GM21447 (cell line): ENCODE data around the gene HSD11B2.

Experiments
- ATAC-seq: cut with Tn5 transposase; IDR thresholded peaks from one replicate; pipeline ENCODE4 v1.9.1; 2021; ENCODE audit not compliant: unreplicated experiment

Gene HSD11B2

GRCh38 chr16:67431775-67432505 lies 1.0 kb downstream of the HSD11B2 start:
- no peak for ATAC-seq

- no peak for ATAC-seq
These were observed 1.6 kb downstream of the HSD11B2 start for GRCh38 chr16:67432506-67432890.

DNA sequence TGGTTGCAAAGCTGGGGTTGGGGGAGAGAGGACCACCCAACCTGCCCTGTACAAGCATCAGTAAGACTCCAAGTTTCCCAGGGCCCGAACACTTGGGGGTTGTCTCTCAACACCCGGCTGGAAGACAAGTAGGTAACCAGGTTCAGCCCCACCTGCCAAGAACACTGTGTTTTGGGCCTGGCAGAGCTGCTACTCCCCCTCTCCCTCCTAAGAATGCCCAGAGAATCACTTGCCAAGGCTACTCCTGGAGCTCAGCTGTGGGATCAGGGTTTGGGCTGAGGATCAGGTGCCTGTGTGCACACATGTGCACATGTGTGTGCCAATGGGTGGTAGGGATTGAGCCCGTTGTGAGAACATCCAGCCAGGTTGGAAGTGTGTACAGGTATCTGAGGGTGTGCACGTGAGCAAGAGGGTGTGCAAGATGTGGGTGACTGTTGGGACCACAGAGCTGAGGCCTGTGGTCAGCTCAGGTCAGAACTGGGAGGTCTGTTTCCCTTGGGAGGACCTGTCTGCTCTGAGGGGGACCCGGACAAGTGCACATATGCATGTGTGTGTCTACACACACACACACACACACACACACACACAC lies 2.3 kb downstream of the HSD11B2 start:
- no peak for ATAC-seq

DNA sequence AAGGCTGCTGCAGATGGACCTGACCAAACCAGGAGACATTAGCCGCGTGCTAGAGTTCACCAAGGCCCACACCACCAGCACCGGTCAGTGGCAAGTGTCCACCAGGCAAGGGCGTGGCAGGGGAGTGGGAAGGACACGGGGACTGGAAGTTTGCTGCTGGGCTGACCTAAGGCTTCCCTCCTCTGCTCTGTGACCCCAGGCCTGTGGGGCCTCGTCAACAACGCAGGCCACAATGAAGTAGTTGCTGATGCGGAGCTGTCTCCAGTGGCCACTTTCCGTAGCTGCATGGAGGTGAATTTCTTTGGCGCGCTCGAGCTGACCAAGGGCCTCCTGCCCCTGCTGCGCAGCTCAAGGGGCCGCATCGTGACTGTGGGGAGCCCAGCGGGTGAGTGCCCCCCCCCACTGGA lies 4.8 kb downstream of the HSD11B2 start:
- ATAC-seq: no peak

DNA sequence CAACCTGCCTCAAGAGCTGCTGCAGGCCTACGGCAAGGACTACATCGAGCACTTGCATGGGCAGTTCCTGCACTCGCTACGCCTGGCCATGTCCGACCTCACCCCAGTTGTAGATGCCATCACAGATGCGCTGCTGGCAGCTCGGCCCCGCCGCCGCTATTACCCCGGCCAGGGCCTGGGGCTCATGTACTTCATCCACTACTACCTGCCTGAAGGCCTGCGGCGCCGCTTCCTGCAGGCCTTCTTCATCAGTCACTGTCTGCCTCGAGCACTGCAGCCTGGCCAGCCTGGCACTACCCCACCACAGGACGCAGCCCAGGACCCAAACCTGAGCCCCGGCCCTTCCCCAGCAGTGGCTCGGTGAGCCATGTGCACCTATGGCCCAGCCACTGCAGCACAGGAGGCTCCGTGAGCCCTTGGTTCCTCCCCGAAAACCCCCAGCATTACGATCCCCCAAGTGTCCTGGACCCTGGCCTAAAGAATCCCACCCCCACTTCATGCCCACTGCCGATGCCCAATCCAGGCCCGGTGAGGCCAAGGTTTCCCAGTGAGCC lies 5.8 kb downstream of the HSD11B2 start:
- ATAC-seq: no peak

- ATAC-seq: no peak
These were observed 6.6 kb downstream of the HSD11B2 start for GRCh38 chr16:67437513-67437912.

- no peak for ATAC-seq
These were observed 7.3 kb downstream of the HSD11B2 start for GRCh38 chr16:67438098-67438791.

DNA sequence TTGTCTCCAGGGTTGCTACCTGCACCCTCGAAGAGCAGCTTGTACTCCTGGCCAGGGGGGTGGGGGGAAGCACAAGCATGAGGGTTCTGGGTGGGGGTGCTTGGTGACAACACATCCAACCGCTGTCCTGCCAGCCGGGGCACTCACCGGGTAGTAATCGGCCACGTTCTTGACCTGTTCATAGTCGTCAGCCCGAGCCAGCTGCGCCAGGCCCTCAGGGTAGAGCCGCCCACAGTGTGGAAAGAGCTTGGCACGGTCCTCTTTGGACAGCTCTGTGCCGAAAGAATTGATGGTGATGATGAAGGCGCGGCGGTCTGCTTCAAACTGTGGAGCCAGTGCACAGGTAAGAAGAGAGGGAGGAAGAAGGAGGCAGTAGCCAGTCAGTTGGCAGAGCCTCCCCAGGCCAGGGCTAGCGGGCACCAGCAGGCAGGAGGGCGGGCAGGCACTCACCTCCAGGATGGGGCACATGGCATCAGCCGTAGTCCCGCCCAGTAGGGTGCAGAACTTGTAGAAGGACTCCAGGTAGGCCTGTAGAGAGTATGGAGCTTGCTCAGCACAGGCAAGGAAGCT lies 8.0 kb downstream of the HSD11B2 start:
- no peak for ATAC-seq

DNA sequence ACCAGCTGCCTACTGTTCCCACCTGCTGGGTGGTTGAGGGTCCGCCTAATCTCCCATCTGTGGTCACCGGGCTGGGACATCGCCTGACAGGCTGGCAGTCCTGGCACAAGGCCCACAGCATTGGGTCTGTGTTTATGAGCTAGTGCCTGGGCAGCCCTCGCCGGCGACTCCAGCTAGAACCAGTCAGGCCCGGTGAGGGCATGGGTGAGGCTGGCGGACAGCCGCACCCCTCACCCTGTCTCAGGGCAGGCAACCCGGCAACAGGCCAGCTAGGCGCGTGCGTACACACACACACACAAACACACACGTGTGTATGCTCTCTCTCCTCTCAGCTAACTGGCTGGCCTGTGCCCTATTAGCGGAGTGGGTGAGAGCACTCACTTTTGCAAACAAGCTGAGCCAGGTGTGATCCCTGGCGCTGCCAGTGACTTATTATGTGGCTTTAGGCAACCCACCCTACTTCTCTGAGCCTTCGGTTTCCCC lies 10.4 kb downstream of the HSD11B2 start:
- no peak for ATAC-seq

- no peak for ATAC-seq
These were observed 11.0 kb downstream of the HSD11B2 start for GRCh38 chr16:67441907-67442306.

DNA sequence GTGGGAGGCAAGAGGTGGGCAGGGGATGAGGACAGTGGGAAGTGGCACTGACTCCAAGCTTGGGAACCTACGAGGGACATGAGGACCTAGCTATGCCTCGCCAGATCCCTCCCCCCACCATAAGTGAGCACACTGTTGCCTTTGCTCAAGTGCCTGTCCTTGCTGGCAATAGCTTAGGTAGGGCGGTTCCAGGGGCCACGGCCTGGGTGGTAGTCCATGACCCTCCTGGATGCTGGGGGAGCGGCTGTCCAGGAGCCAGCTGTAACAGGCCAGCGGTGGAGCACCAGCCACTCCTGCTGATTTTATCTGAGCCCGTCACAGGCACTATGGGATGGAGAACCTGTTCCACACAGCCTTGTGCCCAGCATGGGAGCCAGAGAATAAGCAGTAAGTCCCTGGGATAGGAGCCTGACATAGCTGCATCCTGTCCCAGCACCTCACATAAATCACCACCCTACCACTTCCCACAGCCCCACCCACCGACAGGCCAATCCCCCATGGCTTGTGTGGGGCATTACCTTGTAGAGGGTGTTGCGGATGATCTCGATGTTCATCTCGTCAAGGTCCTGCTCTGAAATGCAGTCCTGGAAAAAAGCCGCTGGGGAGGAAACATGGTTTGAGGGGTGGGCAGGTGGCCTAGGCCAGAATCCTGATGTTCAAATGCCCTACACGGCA lies 11.8 kb downstream of the HSD11B2 start:
- no peak for ATAC-seq

GRCh38 chr16:67443265-67443664 lies 12.3 kb downstream of the HSD11B2 start:
- no peak for ATAC-seq

- no peak for ATAC-seq
These were observed 13.6 kb downstream of the HSD11B2 start for GRCh38 chr16:67444259-67445125.

DNA sequence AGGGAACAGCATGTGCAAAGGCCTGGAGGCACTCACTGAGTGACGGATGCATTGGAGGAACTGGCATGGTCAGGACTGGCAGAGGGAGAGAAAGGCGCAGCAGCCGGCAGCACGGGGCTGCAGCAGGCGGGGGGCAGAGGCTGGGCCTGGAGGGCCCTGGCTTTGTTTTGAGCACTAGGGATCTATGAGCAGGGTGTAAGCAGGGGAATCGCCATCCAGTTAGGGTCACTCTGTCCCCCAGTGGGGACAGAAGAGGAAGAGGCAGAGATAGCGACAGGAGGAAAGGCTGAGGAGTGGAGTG lies 14.2 kb downstream of the HSD11B2 start:
- ATAC-seq: no peak

DNA sequence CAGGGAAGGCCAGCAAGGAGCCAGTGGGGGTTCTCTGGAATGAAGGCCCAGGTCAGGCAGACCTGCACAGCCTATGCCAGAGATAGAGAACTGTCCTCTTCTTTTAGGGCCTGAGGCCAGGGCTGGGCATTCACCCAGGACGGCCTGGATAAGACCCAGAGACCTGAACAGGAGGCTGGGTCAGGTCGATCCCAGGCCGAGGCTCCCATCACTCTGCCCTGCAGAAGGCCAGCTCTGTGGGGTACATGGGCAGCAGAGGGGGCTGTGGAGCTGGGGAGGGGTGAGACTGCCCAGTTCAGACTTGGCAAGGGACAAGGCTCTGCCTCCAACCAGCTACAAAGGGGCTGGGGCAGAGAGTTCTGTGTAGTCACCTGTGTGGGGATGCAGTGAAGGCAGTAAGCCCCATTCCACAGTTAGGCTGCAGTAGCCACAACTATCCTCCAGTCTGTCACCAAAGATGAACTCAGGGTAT lies 14.6 kb downstream of the HSD11B2 start:
- no peak for ATAC-seq

- no peak for ATAC-seq
These were observed 15.3 kb downstream of the HSD11B2 start for GRCh38 chr16:67445913-67446907.

- ATAC-seq: no peak
These were observed 16.1 kb downstream of the HSD11B2 start for GRCh38 chr16:67446968-67447507.

DNA sequence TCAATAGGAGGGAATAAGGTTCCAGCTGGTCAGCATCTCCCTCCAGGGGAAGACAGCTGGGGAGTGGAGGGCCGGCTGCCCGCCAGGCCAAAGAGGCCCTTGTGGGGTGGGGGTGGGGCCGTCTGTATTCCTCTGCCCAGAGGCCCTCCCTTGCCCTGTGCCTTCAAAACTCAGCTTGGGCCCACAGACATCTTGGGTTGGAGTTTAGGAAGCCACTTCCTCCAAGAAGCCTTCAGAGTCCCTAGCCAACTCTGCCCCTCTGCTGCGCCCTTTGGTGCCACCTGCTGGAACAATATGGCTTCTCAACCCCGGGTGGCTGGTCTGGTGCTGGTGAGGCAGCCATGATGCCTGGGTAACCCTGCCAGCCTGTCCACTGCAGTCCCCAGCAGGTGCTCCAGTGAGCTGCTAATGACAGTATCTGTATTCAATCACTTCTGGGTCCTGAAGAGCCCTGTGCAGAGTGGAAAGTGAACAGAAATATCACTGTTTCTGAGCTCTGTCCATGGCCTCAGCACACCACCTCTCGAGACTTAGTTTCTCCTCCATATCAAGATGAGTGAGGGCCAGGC lies 16.7 kb downstream of the HSD11B2 start:
- peak; percentile 65 for ATAC-seq
